ENCODE results near the gene ADPRHL1.
A peak's percentile ranks its signal among the peaks of the same experiment; 100 is the strongest.

Gene ADPRHL1

DNA sequence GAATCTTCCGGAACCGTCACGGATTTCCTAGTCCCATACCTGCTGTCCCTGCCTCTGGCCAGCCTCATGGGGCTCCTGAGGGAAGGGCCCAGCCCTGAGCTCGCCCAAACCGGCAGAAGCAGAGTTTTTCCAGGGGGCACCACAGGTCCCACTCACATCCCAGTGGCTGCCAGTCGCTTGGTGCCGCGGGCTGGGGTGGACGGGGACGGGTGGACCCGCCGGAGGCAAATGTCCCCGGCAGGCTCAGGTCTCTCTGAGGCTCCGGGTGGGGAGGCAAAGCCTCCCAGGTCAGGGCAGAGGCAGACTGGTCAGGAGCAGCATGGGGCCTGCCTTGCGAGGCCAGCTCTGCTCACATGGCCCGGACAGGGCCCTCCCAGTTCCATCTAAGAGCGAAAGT is 24.8 kb downstream of the ADPRHL1 start:
- no peak for TF ChIP-seq REST (IDR thresholded peaks at IDR 0.05; ENCODE audit: low read depth)
- no peak for TF ChIP-seq RAD21 (IDR thresholded peaks at IDR 0.05; ENCODE audit: low read depth)
- no peak for TF ChIP-seq EP300 (IDR thresholded peaks at IDR 0.05; ENCODE audit: borderline replicate concordance)
- no peak for TF ChIP-seq YY1 (IDR thresholded peaks at IDR 0.05; ENCODE audit: low read depth)
- TF ChIP-seq ZBTB7A (IDR thresholded peaks at IDR 0.05; ENCODE audit: low read depth), result no peak
- no peak for TF ChIP-seq CREB1 (IDR thresholded peaks at IDR 0.05; ENCODE audit: low read depth)

DNA sequence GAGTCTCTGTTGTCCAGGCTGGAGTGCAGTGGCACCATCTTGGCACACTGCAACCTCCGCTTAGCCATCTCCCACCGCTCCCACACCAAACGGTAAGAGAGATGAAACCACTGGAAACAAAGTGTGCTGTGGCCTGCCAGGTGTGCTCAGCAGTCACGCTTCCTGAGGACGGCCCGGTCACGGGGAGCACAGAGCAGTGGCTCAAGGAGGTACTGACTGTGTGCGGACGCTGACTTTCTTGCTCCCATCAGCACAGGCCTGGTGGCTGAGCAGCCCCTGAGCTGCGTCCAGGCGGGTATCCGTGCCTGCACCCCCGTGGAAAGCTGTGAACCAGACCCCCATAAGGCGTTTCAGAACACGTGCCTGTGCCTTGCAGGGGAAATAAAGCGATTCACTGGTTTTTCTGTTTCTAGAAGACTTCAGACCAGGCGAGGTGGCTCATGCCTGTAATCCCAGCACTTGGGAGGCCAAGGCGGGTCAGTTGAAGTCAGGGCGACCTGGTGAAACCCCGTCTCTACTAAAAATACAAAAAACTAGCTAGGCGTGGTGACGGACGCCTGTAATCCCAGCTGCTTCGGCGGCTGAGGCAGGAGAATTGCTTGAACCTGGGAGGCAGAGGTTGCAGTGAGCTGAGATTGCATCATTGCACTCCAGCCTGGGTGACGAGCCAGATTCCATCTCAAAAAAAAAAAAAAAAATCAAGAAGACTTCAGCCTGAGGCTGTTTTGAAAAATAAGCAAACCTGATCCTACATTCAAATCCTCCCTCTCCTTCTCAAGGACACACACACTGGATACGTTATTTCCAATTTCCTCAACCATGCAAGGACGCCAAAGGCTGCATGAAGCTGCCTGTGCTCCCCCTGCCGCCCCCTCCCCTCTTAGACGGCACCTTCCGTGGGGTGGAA is 25.5 kb downstream of the ADPRHL1 start:
- TF ChIP-seq TAF1 (IDR thresholded peaks at IDR 0.05; ENCODE audit: low read depth), result no peak
- TF ChIP-seq CEBPB (IDR thresholded peaks at IDR 0.05), result peak; percentile 53; the same call in 1 of the 2 replicates

DNA sequence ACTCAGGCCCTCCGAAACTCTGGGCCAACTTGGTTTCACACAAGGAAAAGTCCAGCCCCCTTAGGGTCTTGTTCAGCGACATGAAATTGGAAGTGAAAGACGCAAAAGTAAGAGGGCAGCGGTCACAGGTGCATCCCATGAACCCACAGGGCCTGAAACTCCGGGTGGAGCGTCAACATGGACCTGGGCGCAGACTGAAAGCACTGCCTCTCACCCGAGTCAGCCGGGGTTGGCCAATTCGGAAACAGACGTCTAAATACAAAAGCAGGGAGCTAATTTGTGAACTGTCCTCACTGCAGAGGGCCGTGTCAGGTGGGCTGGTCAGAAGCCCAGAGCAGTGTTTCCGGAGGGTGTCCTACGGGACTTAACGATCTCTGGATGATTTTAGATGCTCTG is 26.7 kb downstream of the ADPRHL1 start:
- TF ChIP-seq NFIC (IDR thresholded peaks at IDR 0.05) (no peak), USF1 (IDR thresholded peaks at IDR 0.05) (no peak), ZBTB7A (IDR thresholded peaks at IDR 0.05; ENCODE audit: low read depth) (no peak), TAF1 (IDR thresholded peaks at IDR 0.05; ENCODE audit: low read depth) (no peak), CREB1 (IDR thresholded peaks at IDR 0.05; ENCODE audit: low read depth) (no peak), CEBPB (IDR thresholded peaks at IDR 0.05) (no peak), YY1 (IDR thresholded peaks at IDR 0.05; ENCODE audit: low read depth) (no peak)
- TF ChIP-seq, protein P1, sequence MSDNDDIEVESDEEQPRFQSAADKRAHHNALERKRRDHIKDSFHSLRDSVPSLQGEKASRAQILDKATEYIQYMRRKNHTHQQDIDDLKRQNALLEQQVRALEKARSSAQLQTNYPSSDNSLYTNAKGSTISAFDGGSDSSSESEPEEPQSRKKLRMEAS (IDR thresholded peaks at IDR 0.05), result no peak

- TF ChIP-seq, protein P1 (IDR thresholded peaks at IDR 0.05), result no peak
- no peak for TF ChIP-seq EP300 (IDR thresholded peaks at IDR 0.05; ENCODE audit: borderline replicate concordance)
- TF ChIP-seq CREB1 (IDR thresholded peaks at IDR 0.05; ENCODE audit: low read depth), result no peak
- no peak for TF ChIP-seq REST (IDR thresholded peaks at IDR 0.05; ENCODE audit: low read depth)
- no peak for TF ChIP-seq FOXM1 (IDR thresholded peaks at IDR 0.05; ENCODE audit: borderline replicate concordance, low read depth)
- no peak for TF ChIP-seq NFIC (IDR thresholded peaks at IDR 0.05)
- no peak for TF ChIP-seq CEBPB (IDR thresholded peaks at IDR 0.05)
- TF ChIP-seq TEAD4 (IDR thresholded peaks at IDR 0.05), result no peak
- no peak for TF ChIP-seq ZBTB7A (IDR thresholded peaks at IDR 0.05; ENCODE audit: low read depth)
- TF ChIP-seq USF1 (IDR thresholded peaks at IDR 0.05), result no peak
- no peak for TF ChIP-seq RAD21 (IDR thresholded peaks at IDR 0.05; ENCODE audit: low read depth)
- no peak for TF ChIP-seq TAF1 (IDR thresholded peaks at IDR 0.05; ENCODE audit: low read depth)
- TF ChIP-seq TCF12 (IDR thresholded peaks at IDR 0.05; ENCODE audit: low read depth), result no peak
- TF ChIP-seq YY1 (IDR thresholded peaks at IDR 0.05; ENCODE audit: low read depth), result no peak
- no peak for TF ChIP-seq EGR1 (IDR thresholded peaks at IDR 0.05)
Observed at GRCh38 chr13:113425941-113426590, 27.2 kb downstream of the ADPRHL1 start.

GRCh38 chr13:113423520-113424163 is 29.6 kb downstream of the ADPRHL1 start:
- TF ChIP-seq TCF12 (IDR thresholded peaks at IDR 0.05; ENCODE audit: low read depth), result no peak
- no peak for TF ChIP-seq CREB1 (IDR thresholded peaks at IDR 0.05; ENCODE audit: low read depth)
- TF ChIP-seq USF1 (IDR thresholded peaks at IDR 0.05), result no peak
- no peak for TF ChIP-seq TEAD4 (IDR thresholded peaks at IDR 0.05)
- TF ChIP-seq CEBPB (IDR thresholded peaks at IDR 0.05), result no peak
- no peak for TF ChIP-seq EGR1 (IDR thresholded peaks at IDR 0.05)
- no peak for TF ChIP-seq EP300 (IDR thresholded peaks at IDR 0.05; ENCODE audit: borderline replicate concordance)
- TF ChIP-seq, protein P1 (IDR thresholded peaks at IDR 0.05), result no peak
- no peak for TF ChIP-seq ZBTB7A (IDR thresholded peaks at IDR 0.05; ENCODE audit: low read depth)
